Measurements from ENCODE around the gene KCTD17.

Gene KCTD17, protein sequence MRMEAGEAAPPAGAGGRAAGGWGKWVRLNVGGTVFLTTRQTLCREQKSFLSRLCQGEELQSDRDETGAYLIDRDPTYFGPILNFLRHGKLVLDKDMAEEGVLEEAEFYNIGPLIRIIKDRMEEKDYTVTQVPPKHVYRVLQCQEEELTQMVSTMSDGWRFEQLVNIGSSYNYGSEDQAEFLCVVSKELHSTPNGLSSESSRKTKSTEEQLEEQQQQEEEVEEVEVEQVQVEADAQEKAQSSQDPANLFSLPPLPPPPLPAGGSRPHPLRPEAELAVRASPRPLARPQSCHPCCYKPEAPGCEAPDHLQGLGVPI

DNA sequence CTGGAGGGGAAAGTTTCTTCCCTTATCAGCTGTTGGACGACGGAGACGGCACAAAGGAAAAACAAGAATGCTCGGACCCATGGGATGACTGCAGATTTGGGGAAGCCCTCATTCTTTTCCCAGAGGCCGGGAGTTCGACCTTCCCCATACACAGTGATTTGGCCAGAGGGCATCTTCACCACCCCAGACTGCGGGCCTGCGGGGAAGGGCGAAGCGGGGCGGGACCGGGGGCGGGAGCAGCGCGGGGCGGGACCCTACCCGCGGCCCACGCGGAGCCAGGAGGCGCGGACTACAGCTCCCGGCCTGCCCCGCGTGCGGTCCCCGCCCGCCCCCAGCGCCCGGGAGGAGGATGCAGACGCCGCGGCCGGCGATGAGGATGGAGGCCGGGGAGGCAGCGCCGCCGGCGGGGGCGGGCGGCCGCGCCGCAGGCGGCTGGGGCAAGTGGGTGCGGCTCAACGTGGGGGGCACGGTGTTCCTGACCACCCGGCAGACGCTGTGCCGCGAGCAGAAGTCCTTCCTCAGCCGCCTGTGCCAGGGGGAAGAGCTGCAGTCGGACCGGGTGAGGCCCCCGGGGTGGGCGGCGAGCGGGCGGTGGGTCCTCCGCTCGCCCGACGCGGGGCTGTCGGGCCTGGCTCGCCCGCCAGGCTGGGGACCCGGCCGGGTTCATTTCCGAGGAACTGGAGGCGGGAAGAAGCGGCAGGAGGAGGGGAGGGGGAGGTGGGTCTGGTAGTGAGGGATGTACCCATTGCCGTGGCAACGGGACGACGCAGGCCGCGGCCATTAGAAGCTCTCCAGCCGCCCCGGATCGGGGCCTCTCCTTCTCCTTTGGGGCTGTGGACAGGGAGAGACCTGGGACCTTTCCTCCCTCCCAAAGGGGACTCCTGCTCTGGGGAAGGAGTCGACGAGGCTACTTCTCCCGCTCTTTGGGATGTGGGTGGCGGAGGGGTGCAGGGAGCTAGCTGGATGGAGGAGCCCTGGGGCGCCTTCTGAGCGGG is at the start of gene KCTD17:
TSS of gene KCTD17 (plus strand) at position 352 of the 995 bp plus-strand sequence. CDS start at position 371, 19 bp downstream.
- peak; percentile 60 to 66 for DNase-seq (ENCODE audit: low read depth in 1 of 2, low spot score in 1 of 2)

DNA sequence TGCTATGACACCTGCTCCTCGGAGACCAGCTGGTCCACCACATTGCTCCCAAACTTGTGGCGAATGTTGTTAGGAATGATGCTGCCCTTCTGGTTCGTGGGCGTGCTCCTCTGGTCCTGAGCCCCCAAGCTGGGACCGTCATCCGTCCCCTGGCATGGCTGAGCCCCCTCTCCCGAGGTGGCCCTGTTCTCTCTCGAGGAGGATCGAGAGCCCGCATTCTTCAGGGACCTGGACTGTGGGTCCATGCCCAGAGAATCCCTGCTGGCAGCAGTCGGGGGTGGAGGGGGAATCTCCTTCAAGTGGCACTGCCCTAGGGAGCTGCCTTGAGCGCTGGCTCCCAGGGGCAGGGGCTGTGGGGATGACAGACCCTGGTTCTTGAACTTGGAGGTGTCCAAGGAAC is 49.7 kb upstream of the KCTD17 start:
- no peak for DNase-seq (ENCODE audit: low read depth in 1 of 2, low spot score in 1 of 2)

DNA sequence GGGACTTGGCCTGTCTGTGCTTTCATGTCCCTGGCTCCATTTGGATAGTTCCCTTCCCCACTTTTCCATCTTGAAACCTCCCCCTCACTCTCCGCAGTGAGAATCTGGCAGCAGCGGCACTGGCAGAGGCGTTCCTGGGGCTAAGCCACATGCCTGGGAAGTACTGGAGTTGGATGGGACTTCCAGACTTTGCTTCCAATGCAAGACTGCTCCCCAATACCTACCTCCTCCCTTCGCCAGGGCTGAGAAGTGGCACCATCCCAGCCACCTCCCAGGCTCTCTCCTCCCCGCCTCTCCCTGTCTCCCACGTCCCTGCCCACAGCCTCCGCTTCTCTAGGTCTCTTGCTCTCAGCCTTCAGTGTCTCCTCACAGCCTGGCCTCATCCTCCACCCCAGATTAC is 48.9 kb upstream of the KCTD17 start:
- DNase-seq (ENCODE audit: low read depth in 1 of 2, low spot score in 1 of 2) = no peak

DNA sequence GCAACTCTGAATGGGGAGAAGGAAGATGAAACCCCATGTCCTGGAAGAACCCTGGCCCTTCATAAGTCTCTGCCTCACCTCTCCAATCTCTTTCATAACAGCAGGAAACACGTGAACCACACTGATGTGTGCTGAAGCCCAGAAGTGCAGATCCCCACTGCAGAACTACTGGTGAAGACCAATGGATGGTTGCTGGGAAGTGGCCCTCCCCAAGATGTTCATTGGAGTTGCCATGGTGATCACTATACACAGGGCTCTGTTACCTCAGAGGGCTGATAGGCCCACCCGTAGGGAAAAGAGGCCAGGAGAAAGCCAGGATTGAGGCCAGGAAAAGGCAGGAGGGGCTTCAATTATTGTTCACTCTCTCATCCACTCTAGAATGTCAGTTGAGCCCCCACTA is 43.9 kb upstream of the KCTD17 start:
- no peak for DNase-seq (ENCODE audit: low read depth in 1 of 2, low spot score in 1 of 2)

DNA sequence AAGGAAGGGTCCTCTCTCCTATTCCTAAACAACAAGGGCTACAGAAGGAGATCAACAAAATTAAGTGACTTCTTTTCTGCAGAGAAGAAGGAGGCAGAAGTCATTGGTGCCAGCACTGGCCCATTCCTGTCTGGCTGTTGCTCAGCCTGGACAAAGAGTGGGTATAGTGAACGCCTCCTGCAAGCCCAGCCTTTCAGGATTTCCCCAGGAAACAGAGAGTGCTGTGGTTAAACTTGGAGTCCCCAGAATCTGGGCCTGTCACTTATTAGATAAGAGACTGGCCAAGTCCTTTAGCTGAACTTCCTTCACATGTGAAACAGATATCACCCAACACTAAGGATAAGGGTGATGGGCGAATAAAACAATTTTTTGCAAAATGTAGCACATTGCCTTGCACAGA is 43.2 kb upstream of the KCTD17 start:
- no peak for DNase-seq (ENCODE audit: low read depth in 1 of 2, low spot score in 1 of 2)

DNA sequence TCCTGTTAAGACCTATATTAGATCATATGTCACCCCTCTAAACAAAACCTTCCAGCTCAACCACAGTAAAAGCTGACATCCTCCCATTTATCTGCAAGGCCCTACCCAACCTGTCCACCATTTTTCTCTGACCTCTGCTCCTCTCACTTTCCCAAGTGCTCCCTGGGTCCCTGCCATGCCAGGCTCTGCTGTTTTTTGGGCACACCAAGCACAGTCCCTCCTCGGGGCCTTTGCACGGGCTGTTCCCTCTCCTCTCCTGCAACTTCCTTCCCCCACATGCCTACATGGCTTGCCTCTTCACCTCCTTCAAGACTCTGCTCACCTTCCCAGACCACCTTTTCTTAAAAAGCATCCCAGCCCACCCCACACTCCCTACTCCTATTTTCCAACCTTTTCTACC is 42.1 kb upstream of the KCTD17 start:
- no peak for DNase-seq (ENCODE audit: low read depth in 1 of 2, low spot score in 1 of 2)

DNA sequence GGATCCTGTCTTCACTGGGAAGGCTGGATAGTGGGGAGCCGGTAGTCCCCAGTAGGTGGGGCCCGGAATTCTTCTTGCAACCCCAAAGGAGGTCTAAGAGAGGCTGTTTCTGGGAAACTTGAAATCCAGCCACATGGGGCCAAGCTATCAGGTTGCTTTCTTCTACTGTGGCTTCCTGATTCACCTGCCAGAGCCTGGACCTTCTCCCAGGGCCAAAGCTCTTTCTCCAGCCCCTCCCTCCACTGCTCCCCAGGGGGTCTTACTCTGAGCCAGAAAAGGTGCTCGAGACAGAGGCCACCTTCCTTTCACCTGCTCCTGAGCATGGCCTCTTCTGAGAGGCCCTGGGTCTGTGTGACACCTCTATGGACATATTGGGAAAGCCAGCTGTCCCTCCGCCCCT is 41.4 kb upstream of the KCTD17 start:
- no peak for DNase-seq (ENCODE audit: low read depth in 1 of 2, low spot score in 1 of 2)

DNA sequence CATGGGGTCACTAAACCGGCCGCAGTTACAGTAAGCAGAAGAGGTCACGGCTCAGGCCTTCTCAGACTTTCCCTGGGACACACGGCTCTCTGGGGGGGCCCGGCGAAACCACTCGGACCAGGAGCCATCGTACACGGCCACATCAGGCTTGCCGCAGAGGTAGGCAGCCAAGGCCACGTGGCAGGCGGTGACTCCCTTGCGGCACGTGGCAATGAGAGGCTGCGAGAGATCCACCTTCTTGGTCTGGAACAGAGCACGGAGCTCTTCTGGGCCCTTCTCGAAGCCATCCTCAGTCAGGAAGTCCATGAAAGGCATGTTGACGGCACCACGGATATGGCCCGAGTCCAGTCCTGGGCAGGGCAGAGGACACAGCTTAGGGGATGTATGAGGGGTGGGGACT is 40.6 kb upstream of the KCTD17 start:
- no peak for DNase-seq (ENCODE audit: low read depth in 1 of 2, low spot score in 1 of 2)

DNA sequence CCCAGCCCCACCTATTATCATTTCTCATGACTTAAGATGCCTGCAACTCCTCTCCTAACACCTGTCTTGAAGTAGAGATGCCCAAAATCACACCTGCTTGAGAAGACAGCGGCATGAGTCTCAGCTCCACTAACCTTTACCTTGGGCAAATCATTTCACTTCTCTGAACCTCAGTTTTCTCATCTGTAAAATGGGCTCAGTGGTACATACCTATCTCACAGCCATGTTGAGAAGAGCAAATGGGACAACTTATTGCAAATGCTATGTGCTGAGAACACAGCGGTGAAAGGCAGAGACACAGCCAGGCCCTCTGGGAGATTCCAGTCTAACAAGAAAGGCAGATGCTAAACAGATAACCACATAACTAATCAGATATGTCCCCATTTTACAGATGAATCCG is 40.1 kb upstream of the KCTD17 start:
- no peak for DNase-seq (ENCODE audit: low read depth in 1 of 2, low spot score in 1 of 2)

DNA sequence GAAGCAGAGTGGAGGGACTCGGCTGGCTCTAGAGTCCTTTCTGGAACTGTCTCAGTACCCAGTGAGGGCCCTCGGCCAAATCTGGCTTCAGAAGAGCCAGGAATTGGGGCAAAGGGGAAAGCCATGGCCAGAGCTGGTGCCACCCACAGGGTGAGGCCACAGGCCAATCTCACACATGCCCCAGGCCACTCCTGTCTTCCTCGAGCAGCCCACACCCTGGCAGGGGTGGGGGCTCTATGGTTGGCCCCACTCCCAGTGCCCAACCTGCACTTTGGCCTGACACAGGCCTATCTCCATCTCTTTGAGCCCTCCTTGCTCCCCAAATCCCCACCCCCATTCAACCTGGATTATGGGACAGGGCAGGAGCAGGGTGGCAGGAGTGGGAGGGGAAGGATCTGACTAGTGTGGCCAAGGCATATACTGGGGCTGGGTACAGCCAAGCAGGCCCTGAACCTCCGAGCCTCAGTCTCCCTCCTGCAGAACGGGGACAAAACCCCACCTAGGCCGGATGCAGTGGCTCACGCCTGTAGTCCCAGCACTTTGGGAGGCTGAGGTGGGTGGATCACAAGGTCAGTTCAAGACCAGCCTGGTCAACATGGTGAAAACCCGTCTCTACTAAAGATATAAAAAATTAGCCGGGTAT is 39.2 kb upstream of the KCTD17 start:
- no peak for DNase-seq (ENCODE audit: low read depth in 1 of 2, low spot score in 1 of 2)

DNA sequence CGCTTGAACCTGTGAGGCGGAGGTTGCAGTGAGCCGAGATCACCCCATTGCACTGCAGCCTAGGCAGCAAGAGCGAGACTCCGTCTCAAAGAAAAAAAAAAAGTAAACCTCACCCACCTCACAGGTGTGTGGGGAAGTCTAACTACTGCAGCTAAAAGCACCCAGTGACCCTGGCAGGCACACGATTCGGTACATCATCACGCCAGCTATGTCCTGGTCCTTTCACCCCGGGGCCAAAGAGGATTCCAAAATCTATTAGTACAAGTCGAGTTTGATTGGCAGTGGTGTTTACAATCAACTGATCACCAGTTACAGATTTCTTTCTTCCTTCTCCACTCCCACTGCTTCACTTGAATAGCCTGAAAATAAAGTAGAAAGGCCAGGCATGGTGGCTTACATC is 38.6 kb upstream of the KCTD17 start:
- DNase-seq (ENCODE audit: low read depth in 1 of 2, low spot score in 1 of 2) = no peak

DNA sequence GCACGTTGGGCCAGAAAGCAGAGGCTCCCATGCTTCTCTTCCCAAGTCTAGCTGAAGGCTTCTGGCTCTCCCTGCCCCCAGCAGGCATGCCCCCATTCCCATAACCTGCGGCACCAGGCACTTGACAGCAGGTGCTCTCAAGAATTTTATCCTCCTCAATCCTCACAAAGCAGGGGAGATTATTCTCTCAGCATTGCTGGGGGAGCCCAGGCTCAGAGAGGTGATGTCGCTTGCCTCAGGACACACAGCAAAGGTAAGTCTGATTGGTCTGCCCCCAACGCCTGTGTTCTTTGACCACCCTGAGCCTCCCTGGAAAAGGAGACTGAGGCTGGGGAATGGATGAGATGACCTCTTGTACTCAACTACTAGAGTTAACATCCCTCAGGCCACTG is 37.1 kb upstream of the KCTD17 start:
- DNase-seq (ENCODE audit: low read depth in 1 of 2, low spot score in 1 of 2) = no peak

DNA sequence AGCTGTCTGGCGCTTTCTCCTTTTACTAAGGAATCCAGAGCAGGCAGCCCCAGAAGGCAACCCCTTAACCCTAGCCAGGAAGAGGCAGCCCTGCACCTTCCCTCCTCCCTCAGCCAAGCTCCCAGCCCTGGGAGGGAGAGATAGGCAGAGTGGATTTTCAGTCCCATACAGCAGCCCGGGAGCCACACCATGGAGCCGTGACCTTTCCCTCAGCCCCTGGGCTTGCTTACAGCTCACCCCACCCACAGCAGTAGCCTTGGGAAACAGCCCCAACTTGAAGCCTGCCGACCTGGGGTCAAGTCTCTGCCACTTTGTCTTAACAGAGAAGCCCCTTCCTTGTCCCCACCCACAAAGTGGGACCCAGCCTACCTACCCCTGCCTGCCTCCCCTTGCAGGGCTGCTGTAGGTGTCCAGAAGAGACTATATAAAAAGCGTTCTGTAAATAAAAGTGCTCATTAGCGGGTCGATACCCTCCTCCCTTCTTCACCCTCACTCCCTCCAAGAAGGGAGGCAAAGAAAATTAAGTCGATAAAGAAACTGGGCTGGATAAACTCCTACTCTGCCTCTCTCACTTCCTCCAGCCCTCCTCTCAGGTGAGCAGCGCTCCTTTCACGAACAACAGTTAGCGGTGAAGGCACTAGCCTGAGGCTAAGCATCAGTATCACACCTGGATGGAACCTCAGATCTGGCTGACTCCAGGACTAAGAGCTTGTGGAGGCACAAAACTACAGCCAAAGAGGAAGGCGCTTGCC is 36.5 kb upstream of the KCTD17 start:
- DNase-seq (ENCODE audit: low read depth in 1 of 2, low spot score in 1 of 2) = no peak

DNA sequence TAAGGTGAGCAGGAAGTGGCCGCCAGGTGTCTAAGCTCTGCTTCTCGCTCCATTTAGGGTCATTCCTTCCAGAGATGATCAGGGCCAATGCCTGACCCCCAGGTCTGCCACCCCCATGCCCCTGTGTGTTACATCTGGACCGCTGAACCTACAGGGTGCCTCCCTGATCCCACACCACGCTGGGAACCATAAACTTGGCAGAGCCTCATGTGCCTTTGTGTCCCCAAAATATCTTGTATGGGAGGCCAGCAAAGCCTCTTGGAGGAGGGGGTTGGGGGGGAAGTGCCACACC is 36.0 kb upstream of the KCTD17 start:
- DNase-seq (ENCODE audit: low read depth in 1 of 2, low spot score in 1 of 2) = no peak

DNA sequence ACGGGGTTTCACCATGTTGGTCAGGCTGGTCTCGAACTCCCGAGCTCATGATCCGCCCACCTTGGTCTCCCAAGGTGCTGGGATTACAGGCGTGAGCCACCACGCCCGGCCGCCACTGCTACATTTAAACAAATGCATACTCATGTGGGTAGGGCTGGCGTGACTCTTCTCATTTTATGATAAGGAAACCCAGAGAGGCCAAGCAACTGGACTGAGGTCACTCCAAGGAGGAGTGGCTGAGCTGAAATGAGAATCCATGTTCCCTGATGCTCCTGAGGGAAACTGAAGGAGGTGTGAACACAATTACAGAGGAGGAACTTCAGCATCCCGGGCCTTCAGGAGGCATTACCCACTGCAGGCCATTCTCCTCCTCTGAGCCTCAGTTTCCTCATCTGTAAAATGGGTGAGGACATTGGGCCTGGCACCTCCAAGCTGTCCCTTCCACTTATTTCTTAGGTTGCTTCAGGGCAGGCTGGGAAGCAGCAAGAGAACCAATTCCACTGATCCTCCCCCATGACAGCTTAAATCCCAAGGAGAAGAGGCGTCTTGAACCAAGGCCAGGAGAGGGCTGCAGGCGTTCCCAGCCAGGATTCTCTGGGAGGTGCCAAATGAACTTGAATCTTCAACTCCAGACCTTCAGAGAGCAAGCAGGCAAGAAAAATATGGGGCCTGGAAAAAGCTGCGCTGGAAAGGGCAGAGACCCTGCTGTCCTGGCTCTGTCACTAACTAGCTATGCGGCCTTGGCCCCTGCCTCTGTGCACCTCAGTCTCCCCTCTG is 35.2 kb upstream of the KCTD17 start:
- DNase-seq (ENCODE audit: low read depth in 1 of 2, low spot score in 1 of 2) = no peak

DNA sequence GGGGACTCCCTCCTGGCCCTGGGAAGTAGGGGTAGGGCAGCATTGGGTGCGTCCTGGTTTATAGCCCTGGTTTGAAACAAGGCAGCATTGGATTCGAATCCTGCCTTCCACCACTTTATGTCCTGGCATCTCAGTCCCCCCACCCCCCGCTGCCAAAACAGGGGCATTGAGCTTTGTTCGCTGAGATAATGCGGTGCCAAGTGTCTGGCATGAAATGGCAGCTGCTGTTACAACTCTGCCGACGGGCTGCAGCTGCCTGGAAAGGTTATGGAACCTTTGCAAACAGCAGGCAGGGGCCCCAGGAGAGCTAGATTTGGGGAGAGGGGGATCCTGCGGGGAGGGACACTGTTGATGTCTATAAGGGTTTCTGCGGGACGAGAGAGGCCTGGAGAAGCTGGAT is 34.2 kb upstream of the KCTD17 start:
- no peak for DNase-seq (ENCODE audit: low read depth in 1 of 2, low spot score in 1 of 2)

DNA sequence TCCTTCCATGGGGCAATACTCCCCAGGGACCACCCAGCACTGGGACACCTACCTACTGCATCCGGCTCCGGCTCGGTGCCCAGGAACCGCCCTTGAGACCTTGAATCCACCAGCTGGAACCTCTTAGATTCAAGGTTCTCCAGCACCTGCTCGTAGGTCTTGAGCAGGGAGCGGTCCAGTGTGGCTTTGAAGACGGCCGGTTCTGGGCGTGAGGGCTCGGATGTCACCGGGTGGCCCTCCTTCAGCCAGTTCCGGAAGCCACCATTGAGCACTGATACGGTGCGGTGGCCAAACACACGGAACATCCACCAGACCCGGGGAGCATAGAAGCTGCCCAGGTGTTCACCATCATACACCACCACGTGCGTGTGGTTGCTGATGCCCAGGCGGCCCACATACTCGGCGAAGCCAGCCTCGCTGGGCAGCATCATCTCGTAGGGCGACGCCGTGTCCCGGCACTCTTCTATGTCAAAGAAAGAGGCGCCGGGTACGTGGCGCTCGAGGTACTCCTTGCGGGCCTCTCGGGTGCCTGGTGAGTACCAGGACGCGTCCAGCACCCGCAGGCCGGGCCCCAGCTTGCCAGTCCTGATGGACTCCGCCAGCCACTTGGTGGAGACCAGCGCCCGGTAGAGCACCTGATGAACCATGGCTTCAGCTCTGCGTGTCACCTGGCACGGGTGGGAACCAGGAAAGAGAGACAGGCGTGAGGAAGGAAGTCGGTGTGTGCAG is 33.3 kb upstream of the KCTD17 start:
- DNase-seq (ENCODE audit: low read depth in 1 of 2, low spot score in 1 of 2) = no peak

DNA sequence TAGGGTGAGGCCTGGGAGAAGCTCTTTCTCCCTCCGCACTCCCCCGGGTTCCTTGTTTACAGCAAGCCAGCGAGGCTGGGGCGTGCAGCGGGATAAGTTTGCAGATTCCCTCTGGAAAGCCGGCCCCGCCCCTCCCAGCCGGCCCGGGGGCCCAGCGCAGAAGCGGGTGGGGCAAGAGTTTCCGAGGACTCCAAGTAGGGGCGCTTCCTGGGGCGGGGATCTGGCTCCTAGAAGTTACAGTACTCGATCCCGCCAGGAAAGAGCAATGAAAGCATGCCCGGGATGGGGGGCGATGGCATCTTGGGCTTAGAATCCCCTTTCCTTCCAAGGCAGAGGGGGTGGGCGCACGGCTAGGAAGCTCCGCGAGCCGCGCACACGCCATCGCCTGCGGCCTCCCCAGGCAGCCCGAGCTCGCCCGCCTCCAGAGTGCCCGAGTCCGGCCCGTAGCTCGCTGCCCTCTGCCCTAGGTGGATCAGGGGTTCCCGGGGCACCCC is 32.7 kb upstream of the KCTD17 start:
- no peak for DNase-seq (ENCODE audit: low read depth in 1 of 2, low spot score in 1 of 2)

DNA sequence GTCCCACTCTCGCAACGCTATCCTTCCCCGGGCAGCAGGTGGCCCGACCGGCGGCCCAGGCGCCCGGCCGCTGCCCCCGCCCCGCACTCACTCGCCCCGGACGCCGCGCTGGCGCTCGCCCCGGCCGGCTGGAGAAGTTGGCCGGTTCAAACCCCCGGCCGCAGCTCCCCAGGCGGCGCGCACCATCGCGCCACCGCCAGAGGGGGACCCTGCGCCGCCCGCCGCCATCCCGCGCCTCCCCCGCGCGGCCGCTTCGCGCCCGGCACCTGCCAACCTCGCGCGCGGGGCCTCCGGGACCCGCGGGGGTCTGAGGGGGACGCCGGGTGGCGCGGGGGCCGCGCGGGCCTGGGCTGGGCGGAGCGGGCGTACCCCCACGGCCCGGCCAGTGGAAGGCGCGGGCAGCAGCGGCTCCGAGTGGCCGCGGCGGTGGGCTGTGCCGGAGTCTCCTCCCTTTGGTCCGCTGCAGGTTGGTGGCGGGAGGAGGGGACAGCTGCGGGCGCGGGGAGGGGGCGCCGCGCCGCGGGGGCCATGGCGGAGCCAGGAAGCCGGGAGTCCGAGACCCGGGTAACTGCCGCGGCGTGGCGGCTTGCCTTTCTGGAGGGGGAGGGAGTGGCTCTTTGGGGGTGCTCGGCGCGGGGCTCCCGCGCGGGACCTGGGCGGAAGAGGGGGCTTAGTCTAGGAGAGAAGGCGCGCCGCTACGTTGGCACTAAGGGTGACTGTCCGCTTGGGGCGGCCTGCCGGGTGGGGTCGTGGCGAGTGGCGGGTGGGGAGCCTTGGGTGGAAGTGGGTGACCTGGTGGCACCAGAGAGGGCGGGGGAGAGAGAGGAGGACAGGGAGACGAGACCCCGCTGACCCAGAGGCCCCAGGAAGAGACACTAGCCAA is 32.0 kb upstream of the KCTD17 start, which contains the start of the genes MPST and TST:
TSS of gene MPST (plus strand) at position 434 of the 883 bp plus-strand sequence. CDS start at position 529, 95 bp downstream.
TSS of gene TST (minus strand) at position 139 of the 883 bp plus-strand sequence. CDS start 715 bp downstream, outside the sequence.
- DNase-seq (ENCODE audit: low read depth in 1 of 2, low spot score in 1 of 2) = peak in 1 of 2 donors; percentile 16
